Tibial nerve (tissue), 4 donors: ENCODE data around the gene CENPX. TPM values are rescaled to one million over a fixed set of nuclear protein-coding genes. Genes with fewer than 3 reads are reported as not detected.

Source experiments
- DNase-seq, 2 donors: peaks; one replicate each; pipeline ENCODE4 v3.0.0-alpha.2; 2019; ENCODE audit warnings: low spot score in 2 of 2
- H3K27ac ChIP-seq, 4 donors: fragments of 200-600 bp; sonication (generic) in 3 of 4; one replicate each; pipeline ENCODE4 v1.5.1; 2017 to 2019; ENCODE audit warnings: mild to moderate bottlenecking in 1 of 4
- H3K27me3 ChIP-seq, 2 donors: fragments of 200-600 bp; sonication (generic) in 1 of 2; one replicate each; pipeline versions ENCODE4 v1.5.1 to v1.6.0; 2017 to 2019
- H3K36me3 ChIP-seq, 3 donors: fragments of 200-600 bp; sonication (generic); one replicate each; pipeline ENCODE4 v1.5.1; 2018 to 2019
- H3K4me1 ChIP-seq, 4 donors: fragments of 200-600 bp; sonication (generic) in 3 of 4; one replicate each; pipeline ENCODE4 v1.5.1; 2017 to 2019
- H3K4me3 ChIP-seq, 4 donors: fragments of 200-600 bp; sonication (generic) in 3 of 4; one replicate each; pipeline ENCODE4 v1.5.1; 2017 to 2019; ENCODE audit warnings: mild to moderate bottlenecking in 1 of 4, moderate library complexity in 1 of 4
- H3K9me3 ChIP-seq, 4 donors: fragments of 200-600 bp; sonication (generic) in 3 of 4; one replicate each; pipeline ENCODE4 v1.5.1; 2017 to 2019
- EP300 ChIP-seq, 2 donors: sonication (generic); formaldehyde crosslinking; IDR thresholded peaks; one replicate each; pipeline ENCODE4 v1.6.1; 2017; ENCODE audit warnings: antibody characterized with exemption in 2 of 2, mild to moderate bottlenecking in 1 of 2
- POLR2A ChIP-seq, 2 donors: fragments of 450-650 bp; IDR thresholded peaks; one replicate each; pipeline ENCODE4 v1.6.1; 2017; ENCODE audit warnings: antibody characterized with exemption in 2 of 2, mild to moderate bottlenecking in 2 of 2, moderate library complexity in 2 of 2
- WGBS, 2 donors: methylation state at CpG; one replicate each; pipeline ENCODE4 v1.1.5; 2018; 5-methylcytosine and 5-hydroxymethylcytosine counted together
- total RNA-seq, 4 donors: library from RNA; depleted of rRNA; stranded (reverse); fragments of >200 nt; gene quantifications; one replicate each; pipeline ENCODE4 v1.1.0, GENCODE V29; 2016
- TF ChIP-seq, protein P1 (sequence below), 5 experiments: fragments of 200-600 bp in 3 of 5; fragments of 450-650 bp in 2 of 5; sonication (generic) in 3 of 5; IDR thresholded peaks; one replicate each; pipeline ENCODE4 v1.5.1; 2016 to 2019; ENCODE audit warnings: antibody characterized with exemption in 5 of 5, mild to moderate bottlenecking in 3 of 5, moderate library complexity in 2 of 5

The CENPX gene
- total RNA-seq, 4 donors from 2014 or later: 69.9 to 143 (median 78.0) TPM

DNA sequence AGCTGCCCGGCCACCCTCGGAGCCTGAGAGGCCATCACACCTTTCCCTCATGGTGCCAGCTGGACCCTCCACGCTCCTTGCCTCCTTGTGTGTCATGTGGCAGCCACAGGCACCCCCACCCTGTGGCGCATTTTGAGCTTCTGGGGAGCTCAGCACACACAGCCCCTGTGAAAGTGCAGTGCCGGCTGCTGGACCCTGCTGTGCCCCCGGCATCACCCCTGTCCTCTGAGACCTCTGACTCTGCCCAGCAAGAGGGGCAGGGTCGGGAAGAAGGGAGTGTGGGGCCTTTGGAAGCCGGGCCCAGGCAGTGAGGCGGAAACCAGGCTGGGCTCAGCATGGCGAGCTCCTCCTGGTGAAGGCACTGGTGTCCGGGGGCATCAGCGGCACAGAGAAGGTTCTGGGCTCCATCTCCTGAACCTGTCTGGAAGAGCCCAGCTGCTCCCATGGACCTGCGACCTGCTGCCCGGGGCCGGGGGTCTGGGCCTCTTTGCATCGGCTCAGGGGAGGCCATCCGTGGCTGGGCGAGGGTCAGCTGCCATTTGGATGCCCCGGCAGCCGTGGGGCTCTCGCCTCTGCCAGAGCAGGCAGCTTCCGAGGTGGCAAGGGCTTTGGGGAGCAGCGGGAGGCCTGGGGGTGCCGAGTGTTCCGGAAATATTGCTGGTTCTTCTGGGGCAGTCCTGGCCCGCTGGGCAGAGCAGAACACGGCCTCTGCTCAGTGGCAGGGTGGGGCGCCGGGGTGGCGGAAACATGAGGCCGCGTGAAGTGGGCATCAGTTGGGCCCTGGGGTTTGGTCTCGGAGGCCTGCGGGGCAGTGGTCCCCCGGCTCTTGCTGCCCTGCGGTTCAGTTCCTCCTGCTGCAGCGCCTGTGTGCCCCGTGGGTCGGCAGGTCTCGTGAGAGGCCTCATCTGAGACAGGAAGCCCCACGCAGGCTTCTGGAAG is 17.9 kb downstream of the CENPX start:
- Histone ChIP-seq H3K27me3 (no peaks in the 10 kb centered on the region), H3K4me3 (no peak overlapping the region), H3K36me3 (peaks cover 0 to 6% (median 0%) of the 10 kb centered on the region in 3 donors), H3K9me3 (no peaks in the 10 kb centered on the region), H3K27ac (peak overlapping the region in 2 of 4 donors; percentile 57 to 60), H3K4me1 (peaks cover 0 to 61% (median 21%) of the 10 kb centered on the region in 4 donors)
- no peak for DNase-seq
- TF ChIP-seq POLR2A (IDR thresholded peaks at IDR 0.05) (no peak), EP300 (IDR thresholded peaks at IDR 0.05) (no peak)
- TF ChIP-seq, protein P1, sequence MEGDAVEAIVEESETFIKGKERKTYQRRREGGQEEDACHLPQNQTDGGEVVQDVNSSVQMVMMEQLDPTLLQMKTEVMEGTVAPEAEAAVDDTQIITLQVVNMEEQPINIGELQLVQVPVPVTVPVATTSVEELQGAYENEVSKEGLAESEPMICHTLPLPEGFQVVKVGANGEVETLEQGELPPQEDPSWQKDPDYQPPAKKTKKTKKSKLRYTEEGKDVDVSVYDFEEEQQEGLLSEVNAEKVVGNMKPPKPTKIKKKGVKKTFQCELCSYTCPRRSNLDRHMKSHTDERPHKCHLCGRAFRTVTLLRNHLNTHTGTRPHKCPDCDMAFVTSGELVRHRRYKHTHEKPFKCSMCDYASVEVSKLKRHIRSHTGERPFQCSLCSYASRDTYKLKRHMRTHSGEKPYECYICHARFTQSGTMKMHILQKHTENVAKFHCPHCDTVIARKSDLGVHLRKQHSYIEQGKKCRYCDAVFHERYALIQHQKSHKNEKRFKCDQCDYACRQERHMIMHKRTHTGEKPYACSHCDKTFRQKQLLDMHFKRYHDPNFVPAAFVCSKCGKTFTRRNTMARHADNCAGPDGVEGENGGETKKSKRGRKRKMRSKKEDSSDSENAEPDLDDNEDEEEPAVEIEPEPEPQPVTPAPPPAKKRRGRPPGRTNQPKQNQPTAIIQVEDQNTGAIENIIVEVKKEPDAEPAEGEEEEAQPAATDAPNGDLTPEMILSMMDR (IDR thresholded peaks at IDR 0.05): no peak
- 88 to 90% methylated on average over 27 to 30 of the region's 41 CpGs for WGBS, 2 donors

DNA sequence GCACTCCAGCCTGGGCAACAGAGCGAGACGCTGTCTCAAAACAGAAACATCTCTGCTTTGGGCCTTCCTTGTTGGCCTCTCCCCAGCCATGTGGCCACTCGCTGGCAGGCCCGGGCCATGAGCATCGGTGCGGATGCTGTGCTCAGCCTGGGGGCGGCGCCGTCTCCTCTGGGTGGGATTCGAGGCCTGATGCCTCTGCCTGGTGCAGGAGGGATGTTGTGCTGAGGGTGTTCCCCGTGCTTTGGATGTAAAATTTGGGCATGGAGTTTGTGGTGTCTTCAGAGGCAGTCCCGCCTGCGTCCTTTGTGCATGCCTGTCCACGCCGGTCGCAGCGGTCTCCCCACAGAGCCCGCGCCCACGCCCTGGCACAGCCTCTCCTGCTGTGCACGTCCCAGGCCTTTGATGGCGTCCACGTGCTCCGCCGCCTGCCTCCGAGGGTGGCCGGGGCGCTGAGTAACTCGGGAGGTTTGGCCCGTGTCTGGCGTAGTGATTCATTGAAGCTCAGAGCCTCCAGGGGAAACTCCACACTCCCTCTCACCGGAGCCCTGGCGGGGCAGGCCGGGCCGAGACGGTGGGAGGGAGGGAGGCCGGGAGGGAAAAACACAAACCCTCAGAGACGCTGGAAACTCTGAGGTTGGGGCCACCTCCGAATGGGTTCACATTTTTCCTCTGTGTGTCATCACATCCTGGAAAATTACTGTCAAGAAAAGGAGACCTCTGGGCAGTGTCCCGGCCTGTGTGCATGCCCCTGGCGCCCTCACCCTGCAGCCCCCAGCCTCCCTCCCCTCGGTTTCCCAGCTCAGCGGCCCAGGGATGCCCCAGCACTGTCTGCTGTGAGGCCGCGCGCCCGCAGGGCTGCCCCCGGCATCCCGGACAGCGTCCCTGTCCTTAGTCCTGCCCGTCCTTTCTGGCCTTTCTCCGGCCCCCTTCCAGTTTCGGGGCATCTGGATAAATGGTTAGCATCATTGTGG is 19.0 kb downstream of the CENPX start:
- H3K4me3 ChIP-seq: no peak overlapping the region
- peak; percentile 50 to 72 for DNase-seq
- 49 to 61% methylated on average over 37 to 52 of the region's 53 CpGs for WGBS, 2 donors
- peaks cover 0 to 55% (median 19%) of the 10 kb centered on the region in 4 donors for H3K4me1 ChIP-seq
- H3K27ac ChIP-seq: peak overlapping the region in 2 of 4 donors; percentile 57 to 60
- H3K36me3 ChIP-seq: peaks cover 0 to 6% (median 0%) of the 10 kb centered on the region in 3 donors
- H3K27me3 ChIP-seq: no peaks in the 10 kb centered on the region
- TF ChIP-seq EP300 (IDR thresholded peaks at IDR 0.05) (peak in 1 of 2 donors; percentile 68), POLR2A (IDR thresholded peaks at IDR 0.05) (no peak)
- TF ChIP-seq, protein P1 (IDR thresholded peaks at IDR 0.05): no peak
- H3K9me3 ChIP-seq: no peaks in the 10 kb centered on the region

DNA sequence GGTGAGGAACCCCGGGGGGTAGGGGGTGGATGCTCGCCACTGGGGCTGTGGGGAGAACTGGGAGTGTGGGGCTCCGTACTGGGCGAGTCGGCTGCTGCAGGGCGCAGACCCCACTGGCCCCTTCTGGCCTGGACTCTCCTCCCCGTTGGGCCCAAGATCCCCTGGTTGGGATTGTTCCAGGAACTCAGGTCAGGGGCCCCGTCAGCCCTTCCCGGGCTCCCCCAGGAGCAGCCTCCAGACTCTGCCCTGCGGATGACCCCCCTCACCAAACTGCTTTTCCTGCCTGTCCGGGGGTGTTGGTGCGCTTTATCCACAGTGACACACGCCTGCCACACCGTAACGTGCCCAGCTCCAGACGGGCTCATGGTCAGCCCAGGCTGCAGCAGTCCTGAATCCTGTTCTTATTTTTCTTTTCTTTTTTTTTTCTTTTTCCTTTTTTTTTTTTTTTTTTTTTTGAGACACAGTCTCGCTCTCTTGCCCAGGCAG is 21.1 kb downstream of the CENPX start:
- TF ChIP-seq, protein P1 (IDR thresholded peaks at IDR 0.05): no peak
- TF ChIP-seq POLR2A (IDR thresholded peaks at IDR 0.05) (no peak), EP300 (IDR thresholded peaks at IDR 0.05) (no peak)
- WGBS, 2 donors: 78% methylated on average over 14 to 15 of the region's 17 CpGs
- H3K4me1 ChIP-seq: peaks cover 0 to 34% (median 16%) of the 10 kb centered on the region in 4 donors
- peaks cover 0 to 11% (median 0%) of the 10 kb centered on the region in 3 donors for H3K36me3 ChIP-seq
- DNase-seq: no peak
- no peak overlapping the region for H3K27ac ChIP-seq
- no peaks in the 10 kb centered on the region for H3K27me3 ChIP-seq
- H3K4me3 ChIP-seq: no peak overlapping the region
- no peaks in the 10 kb centered on the region for H3K9me3 ChIP-seq

DNA sequence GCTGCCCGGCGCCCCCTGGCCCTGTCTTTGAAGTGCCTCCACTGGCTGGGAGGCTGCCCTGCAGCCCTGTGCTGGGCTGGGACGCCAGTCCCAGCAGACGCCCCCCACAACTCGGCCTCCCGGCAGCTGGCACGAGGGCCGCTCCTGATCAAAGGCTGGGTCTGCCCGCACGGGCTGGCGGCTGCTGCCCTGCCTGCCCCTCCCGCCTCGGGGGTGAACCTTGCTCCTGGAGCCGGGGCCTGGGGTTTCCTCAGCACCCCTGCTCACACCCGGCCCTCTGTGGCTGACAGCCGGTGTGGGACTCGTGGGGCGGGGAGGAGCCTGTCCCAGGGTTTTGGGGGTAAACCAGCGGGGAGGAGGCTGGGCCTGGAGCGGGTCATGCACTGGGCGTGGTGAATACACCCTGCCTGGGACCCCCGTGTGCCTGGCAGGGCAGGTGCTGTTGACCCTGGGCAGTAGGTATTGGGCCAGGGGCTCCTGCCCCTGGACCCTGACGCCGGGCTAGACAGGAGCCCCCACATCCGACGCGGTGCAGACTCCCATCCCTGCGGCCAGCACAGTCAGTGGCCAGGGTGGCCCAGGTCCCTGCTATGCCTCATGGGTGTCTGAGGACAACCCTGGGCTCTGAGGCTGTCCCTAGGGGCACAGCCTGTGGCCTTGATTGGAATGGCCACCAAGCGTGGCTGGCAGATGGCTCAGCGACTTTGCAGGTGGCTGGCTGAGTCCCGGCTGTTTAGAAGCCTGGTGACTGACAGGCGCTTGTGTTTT is 21.7 kb downstream of the CENPX start:
- Histone ChIP-seq H3K4me1 (peaks cover 0 to 28% (median 13%) of the 10 kb centered on the region in 4 donors), H3K36me3 (peaks cover 0 to 18% (median 0%) of the 10 kb centered on the region in 3 donors), H3K9me3 (no peaks in the 10 kb centered on the region), H3K27ac (no peak overlapping the region), H3K4me3 (no peak overlapping the region), H3K27me3 (no peaks in the 10 kb centered on the region)
- DNase-seq: no peak
- WGBS, 2 donors: 72 to 78% methylated on average over 19 to 25 of the region's 32 CpGs
- TF ChIP-seq EP300 (IDR thresholded peaks at IDR 0.05) (no peak), POLR2A (IDR thresholded peaks at IDR 0.05) (no peak)
- TF ChIP-seq, protein P1 (IDR thresholded peaks at IDR 0.05): no peak
